ENCODE data around the gene CA9. TPM values are rescaled to one million over a fixed set of nuclear protein-coding genes. Genes with fewer than 3 reads are reported as not detected.

Gene CA9
- total RNA-seq, 4 donors from 2014 or later, result 0.14 TPM; not detected in 3

- Histone ChIP-seq H3K27ac (peak overlapping the region; percentile 96 to 99), H3K36me3 (no peaks in the 10 kb centered on the region), H3K9me3 (no peaks in the 10 kb centered on the region), H3K27me3 (no peaks in the 10 kb centered on the region), H3K4me1 (peaks cover 0 to 6% of the 10 kb centered on the region in 2 donors), H3K4me3 (peak overlapping the region; percentile 82 to 100)
- peak in 1 of 2 donors; percentile 19 for TF ChIP-seq POLR2A (IDR thresholded peaks at IDR 0.05)
- no peak for TF ChIP-seq CTCF (IDR thresholded peaks at IDR 0.05)
- intact Hi-C loops (cut with DNase I; ENCODE audit: low total_unique reads), result loop anchor here (5.0 kb wide), 1 partner anchor 73 kb away; the partner anchor contains the start of genes CREB3 and TLN1
- DNase-seq, result peak in 1 of 2 donors; percentile 32
These were observed 14.4 kb upstream of the CA9 start for GRCh38 chr9:35659340-35659739.

- peaks cover 0 to 6% of the 10 kb centered on the region in 2 donors for H3K4me1 ChIP-seq
- peak in 1 of 2 donors; percentile 36 for DNase-seq
- H3K36me3 ChIP-seq, result no peaks in the 10 kb centered on the region
- H3K27me3 ChIP-seq, result no peaks in the 10 kb centered on the region
- H3K9me3 ChIP-seq, result no peaks in the 10 kb centered on the region
- intact Hi-C loops (cut with DNase I; ENCODE audit: low total_unique reads), result no loop called here
- H3K27ac ChIP-seq, result peak overlapping the region; percentile 96 to 99
- no peak for TF ChIP-seq POLR2A (IDR thresholded peaks at IDR 0.05)
- TF ChIP-seq CTCF (IDR thresholded peaks at IDR 0.05), result peak; percentile 37 to 62 (median 52)
- H3K4me3 ChIP-seq, result no peak overlapping the region
These were observed 12.7 kb upstream of the CA9 start for GRCh38 chr9:35660966-35661415.

- Histone ChIP-seq H3K36me3 (no peaks in the 10 kb centered on the region), H3K27me3 (no peaks in the 10 kb centered on the region), H3K27ac (peak overlapping the region; percentile 96 to 99), H3K9me3 (no peaks in the 10 kb centered on the region), H3K4me3 (no peak overlapping the region), H3K4me1 (peaks cover 0 to 6% of the 10 kb centered on the region in 2 donors)
- no peak for DNase-seq
- TF ChIP-seq CTCF (IDR thresholded peaks at IDR 0.05) (no peak), POLR2A (IDR thresholded peaks at IDR 0.05) (no peak)
- intact Hi-C loops (cut with DNase I; ENCODE audit: low total_unique reads), result no loop called here
These were observed 11.9 kb upstream of the CA9 start for GRCh38 chr9:35661756-35662350.

GRCh38 chr9:35662437-35662836 lies 11.3 kb upstream of the CA9 start:
- H3K4me3 ChIP-seq, result no peak overlapping the region
- TF ChIP-seq POLR2A (IDR thresholded peaks at IDR 0.05), result no peak
- no peak for TF ChIP-seq CTCF (IDR thresholded peaks at IDR 0.05)
- H3K36me3 ChIP-seq, result no peaks in the 10 kb centered on the region
- intact Hi-C loops (cut with DNase I; ENCODE audit: low total_unique reads), result no loop called here
- peak overlapping the region; percentile 96 to 99 for H3K27ac ChIP-seq
- H3K9me3 ChIP-seq, result no peaks in the 10 kb centered on the region
- DNase-seq, result no peak
- H3K4me1 ChIP-seq, result peaks cover 0 to 6% of the 10 kb centered on the region in 2 donors
- H3K27me3 ChIP-seq, result no peaks in the 10 kb centered on the region

Measured in uterus (tissue), 4 donors.